ENCODE data around the gene SLIT3.

Gene SLIT3

DNA sequence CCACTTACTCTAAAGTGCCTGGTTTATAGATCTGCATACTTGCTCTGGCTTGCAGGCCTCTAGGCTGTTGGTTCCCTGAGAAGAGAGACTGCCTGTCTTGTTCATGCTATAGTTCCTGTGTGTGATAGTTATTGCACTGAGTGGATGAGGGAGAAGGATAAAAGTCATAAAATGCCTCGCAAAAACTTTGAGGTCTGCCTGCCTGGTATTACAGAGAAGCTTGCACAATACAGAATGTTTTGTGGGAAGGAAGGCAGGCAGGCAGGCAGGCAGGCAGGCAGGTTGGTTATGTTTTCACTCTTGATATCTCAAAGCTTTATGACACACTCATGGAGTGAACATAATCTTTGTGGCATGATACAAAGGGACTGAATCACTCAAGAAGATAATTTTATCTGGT, 287.1 kb downstream of the SLIT3 start:
- H3K4me3 Mint-ChIP-seq: no peak overlapping the region
- DNase-seq (ENCODE audit: low spot score): no peak
- H3K4me1 Mint-ChIP-seq (ENCODE audit: low read depth): no peaks in the 10 kb centered on the region
- H3K27me3 Mint-ChIP-seq (ENCODE audit: low read depth): peaks cover 8% of the 10 kb centered on the region
- no peak overlapping the region for H3K27ac Mint-ChIP-seq
- H3K36me3 Mint-ChIP-seq (ENCODE audit: low read depth): no peaks in the 10 kb centered on the region
- no peaks in the 10 kb centered on the region for H3K9me3 Mint-ChIP-seq

DNA sequence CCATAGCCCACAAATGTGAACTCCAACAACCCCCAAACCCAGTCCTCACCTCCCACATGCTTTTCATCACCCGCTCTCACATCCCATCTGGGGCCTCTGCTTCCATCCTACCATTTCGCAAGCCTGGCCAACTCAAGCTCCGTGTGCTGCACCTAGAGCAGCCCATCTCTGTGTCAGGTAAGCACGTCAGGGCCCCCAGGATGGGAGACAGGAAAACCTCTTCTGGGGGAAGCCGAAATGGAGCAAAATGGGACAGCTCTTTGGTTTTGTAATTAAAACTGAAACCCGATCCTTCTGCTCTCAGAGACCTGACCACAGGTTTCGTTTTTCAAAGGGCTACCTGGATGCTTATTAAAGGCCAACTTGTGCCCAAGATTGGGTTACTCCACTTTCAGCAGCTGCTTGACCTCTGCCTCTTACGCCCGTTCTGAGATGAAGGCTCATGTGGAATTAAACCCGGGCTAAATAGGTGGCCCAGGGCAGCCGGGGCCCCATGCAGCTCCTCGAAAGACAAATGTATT, 287.7 kb downstream of the SLIT3 start:
- H3K4me3 Mint-ChIP-seq: no peak overlapping the region
- H3K9me3 Mint-ChIP-seq: no peaks in the 10 kb centered on the region
- no peaks in the 10 kb centered on the region for H3K36me3 Mint-ChIP-seq (ENCODE audit: low read depth)
- no peak overlapping the region for H3K27ac Mint-ChIP-seq
- no peak for DNase-seq (ENCODE audit: low spot score)
- H3K27me3 Mint-ChIP-seq (ENCODE audit: low read depth): peaks cover 7% of the 10 kb centered on the region
- H3K4me1 Mint-ChIP-seq (ENCODE audit: low read depth): no peaks in the 10 kb centered on the region

DNA sequence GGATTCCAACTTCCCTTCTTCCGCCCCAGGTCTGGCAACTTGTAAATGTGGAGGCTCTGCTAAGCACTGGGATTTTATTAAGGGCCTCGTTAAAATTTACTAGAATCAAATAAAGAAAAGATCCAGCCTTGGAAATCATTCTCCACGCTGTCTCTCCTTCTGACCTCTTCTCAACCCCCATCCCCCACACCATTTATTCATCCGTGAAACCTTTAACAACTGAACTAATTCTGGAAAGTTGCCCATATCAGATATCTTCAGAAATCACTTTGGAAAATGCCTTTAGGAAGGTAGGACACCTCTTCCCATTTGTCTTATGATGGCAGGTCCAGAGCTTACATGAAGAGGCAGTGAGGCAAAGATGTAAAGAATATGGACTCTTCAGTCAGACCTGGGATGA, 288.5 kb downstream of the SLIT3 start:
- Mint-ChIP-seq H3K27me3 (ENCODE audit: low read depth) (peaks cover 12% of the 10 kb centered on the region), H3K4me1 (ENCODE audit: low read depth) (no peaks in the 10 kb centered on the region), H3K27ac (no peak overlapping the region), H3K9me3 (no peaks in the 10 kb centered on the region), H3K4me3 (no peak overlapping the region), H3K36me3 (ENCODE audit: low read depth) (no peaks in the 10 kb centered on the region)
- DNase-seq (ENCODE audit: low spot score): no peak

DNA sequence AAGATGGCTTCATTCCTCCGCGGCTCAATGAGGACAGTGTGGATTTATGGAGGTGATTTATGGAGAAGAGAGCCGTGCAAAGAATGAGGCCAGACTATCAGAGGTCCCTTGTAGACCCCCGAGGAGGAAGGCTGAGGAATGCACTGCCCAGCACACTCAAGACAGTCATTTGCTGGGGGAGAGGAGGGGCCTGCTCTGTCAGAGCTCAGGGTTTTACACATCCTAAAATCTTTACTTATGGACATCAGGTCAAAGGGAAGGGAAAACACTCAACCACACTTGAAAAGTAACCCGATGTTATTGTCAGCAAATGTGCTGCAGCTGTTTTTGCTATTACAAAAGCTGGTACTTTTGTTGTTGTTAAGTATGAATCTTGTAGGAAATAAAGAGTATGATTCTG, 289.5 kb downstream of the SLIT3 start:
- Mint-ChIP-seq H3K36me3 (ENCODE audit: low read depth) (no peaks in the 10 kb centered on the region), H3K27me3 (ENCODE audit: low read depth) (peaks cover 12% of the 10 kb centered on the region), H3K4me3 (no peak overlapping the region), H3K9me3 (no peaks in the 10 kb centered on the region), H3K4me1 (ENCODE audit: low read depth) (no peaks in the 10 kb centered on the region), H3K27ac (no peak overlapping the region)
- no peak for DNase-seq (ENCODE audit: low spot score)

DNA sequence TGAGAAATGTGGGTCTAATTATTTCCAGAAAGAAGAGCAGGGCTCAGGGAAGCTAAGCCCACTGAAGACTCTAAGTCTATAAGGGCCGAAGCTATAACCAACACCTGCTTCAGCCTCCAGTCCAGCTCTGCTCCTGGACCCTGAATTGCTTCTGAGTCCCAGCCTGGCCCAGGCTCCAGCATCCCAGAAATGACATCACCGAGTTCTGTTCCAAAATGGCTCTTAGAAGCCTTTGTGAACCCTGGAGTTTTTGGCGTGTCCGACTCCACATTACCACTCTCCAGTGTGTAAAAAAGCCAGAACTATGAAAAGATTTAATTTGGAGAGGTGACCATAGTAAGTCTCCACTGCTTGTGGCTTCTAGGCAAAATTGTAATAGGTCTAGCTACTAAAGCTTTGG, 289.9 kb downstream of the SLIT3 start:
- H3K9me3 Mint-ChIP-seq: no peaks in the 10 kb centered on the region
- DNase-seq (ENCODE audit: low spot score): no peak
- H3K36me3 Mint-ChIP-seq (ENCODE audit: low read depth): no peaks in the 10 kb centered on the region
- H3K27me3 Mint-ChIP-seq (ENCODE audit: low read depth): peaks cover 12% of the 10 kb centered on the region
- no peak overlapping the region for H3K27ac Mint-ChIP-seq
- no peak overlapping the region for H3K4me3 Mint-ChIP-seq
- no peaks in the 10 kb centered on the region for H3K4me1 Mint-ChIP-seq (ENCODE audit: low read depth)

DNA sequence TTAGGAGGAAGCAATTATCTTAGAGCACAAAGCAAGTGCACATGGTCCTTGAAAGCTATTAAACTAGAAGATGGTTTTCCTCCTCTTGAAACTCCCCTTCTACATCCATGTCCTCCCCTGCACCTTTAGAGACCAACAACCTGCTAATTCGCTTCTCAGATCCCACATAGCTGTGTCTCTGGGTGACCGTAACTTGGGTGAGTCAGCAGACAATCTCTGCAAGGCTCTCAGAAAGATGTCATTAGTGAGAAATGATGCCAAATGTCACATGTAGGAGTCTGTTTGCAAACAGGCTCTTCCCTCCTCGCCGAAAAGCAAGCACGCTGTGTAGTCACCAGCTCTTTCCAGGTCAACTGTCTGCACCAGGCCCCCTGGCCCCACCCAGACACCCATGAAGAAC, 291.8 kb downstream of the SLIT3 start:
- H3K4me1 Mint-ChIP-seq (ENCODE audit: low read depth): no peaks in the 10 kb centered on the region
- no peak for DNase-seq (ENCODE audit: low spot score)
- no peaks in the 10 kb centered on the region for H3K36me3 Mint-ChIP-seq (ENCODE audit: low read depth)
- H3K27me3 Mint-ChIP-seq (ENCODE audit: low read depth): peaks cover 12% of the 10 kb centered on the region
- H3K9me3 Mint-ChIP-seq: no peaks in the 10 kb centered on the region
- H3K27ac Mint-ChIP-seq: no peak overlapping the region
- H3K4me3 Mint-ChIP-seq: no peak overlapping the region

DNA sequence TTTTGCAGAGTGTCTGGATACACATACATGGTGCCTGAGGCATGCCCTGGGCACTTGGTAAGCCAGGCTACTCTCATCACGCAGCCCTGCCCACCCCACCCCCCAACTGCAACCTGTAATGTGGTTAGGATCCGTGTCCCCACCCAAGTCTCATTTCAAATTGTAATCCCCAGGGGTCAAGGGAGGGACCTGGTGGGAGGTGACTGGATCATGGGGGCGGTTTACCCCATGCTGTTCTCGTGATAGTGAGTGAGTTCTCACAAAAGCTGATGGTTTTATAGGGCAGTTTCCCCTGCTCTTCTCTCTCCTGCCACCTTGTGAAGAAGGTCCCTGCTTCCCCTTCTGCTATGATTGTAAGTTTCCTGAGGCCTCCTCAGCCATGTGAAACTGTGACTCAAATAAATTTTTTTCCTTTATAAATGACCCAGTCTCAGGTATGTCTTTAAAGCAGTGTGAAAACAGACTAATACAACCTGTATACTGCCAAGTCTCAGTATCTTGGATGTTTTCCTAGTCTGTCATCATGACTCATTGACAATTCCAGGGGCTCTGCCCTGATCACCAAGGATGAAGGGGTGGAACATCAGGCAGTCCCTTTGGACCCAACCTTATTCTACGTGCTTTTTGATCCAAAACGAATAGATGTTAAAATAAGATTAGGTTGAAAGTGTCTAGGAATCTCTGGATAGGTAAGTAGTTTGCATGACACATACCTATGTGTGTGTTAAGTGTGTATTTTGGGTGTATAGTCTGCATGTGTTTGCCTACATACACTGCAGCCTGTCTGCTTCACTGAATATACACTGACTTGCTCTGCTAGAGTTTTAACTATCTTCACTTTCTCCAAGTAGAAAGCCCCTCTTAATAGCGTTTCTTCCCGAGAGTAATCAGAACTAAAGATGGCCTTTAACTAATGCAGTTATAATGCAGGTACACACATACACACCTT, 293.8 kb downstream of the SLIT3 start:
- no peaks in the 10 kb centered on the region for H3K9me3 Mint-ChIP-seq
- no peak for DNase-seq (ENCODE audit: low spot score)
- H3K27me3 Mint-ChIP-seq (ENCODE audit: low read depth): peaks cover 22% of the 10 kb centered on the region
- no peaks in the 10 kb centered on the region for H3K4me1 Mint-ChIP-seq (ENCODE audit: low read depth)
- H3K36me3 Mint-ChIP-seq (ENCODE audit: low read depth): no peaks in the 10 kb centered on the region
- no peak overlapping the region for H3K27ac Mint-ChIP-seq
- H3K4me3 Mint-ChIP-seq: no peak overlapping the region

DNA sequence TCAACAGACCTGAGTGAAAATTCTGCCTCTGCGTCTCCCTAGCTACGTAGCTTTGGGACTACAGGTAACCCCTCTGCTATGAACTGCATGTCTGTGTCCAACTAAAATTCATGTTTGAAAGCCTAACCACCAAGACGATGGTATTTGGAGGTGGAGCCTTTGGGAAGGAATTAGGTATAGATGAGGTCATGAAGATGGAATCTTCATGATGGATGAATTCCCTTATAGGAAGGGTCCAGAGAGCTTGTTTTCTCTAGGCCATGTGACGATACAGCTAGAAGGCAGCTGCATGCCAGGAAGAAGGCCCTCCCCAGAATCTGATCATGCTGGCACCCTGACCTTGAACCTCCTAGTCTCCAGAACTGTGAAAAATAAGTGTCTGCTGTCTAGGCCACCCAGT, 296.4 kb downstream of the SLIT3 start:
- H3K36me3 Mint-ChIP-seq (ENCODE audit: low read depth): no peaks in the 10 kb centered on the region
- no peak overlapping the region for H3K4me3 Mint-ChIP-seq
- H3K27me3 Mint-ChIP-seq (ENCODE audit: low read depth): peaks cover 24% of the 10 kb centered on the region
- DNase-seq (ENCODE audit: low spot score): no peak
- H3K4me1 Mint-ChIP-seq (ENCODE audit: low read depth): no peaks in the 10 kb centered on the region
- no peaks in the 10 kb centered on the region for H3K9me3 Mint-ChIP-seq
- no peak overlapping the region for H3K27ac Mint-ChIP-seq

DNA sequence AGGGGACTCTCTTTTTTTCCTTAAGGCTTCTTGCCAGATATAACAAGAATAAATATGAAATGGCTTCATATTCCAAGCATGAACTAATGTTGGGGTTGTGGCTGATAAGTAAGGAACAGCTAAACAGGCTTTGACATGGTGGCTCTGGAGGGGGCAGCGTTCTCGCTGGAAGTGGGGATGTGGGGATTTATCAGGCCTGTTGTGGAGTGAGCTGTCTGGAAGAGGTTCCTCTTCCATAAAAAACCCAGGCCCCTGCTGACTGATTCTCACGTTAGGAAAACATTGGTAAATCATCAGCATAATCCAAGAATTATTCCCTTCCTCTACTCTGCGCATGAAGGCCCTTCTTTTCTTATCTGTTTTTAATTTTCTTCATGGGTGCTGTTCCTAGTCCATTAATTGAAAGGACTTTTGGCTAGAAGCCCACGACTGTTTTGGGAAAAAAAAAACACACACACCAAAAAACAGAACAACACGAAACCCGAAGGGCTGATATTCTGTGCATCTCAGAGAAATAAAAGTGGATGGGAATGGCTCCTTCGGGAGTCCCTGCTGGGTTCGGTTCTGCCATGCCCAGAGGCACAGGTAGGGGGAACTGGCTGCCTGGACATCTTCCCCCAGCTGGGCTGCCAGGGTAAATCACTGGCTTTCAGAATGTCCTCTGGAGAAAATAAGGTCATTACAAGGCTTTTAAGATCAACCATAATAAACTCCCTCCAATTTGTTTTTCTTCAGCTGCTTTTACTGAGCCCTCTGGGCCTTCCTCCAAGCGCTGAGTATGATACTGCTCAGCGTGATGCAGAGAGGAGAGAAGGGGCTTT, 297.0 kb downstream of the SLIT3 start:
- no peaks in the 10 kb centered on the region for H3K9me3 Mint-ChIP-seq
- H3K4me3 Mint-ChIP-seq: no peak overlapping the region
- no peaks in the 10 kb centered on the region for H3K4me1 Mint-ChIP-seq (ENCODE audit: low read depth)
- H3K27me3 Mint-ChIP-seq (ENCODE audit: low read depth): peaks cover 24% of the 10 kb centered on the region
- H3K27ac Mint-ChIP-seq: no peak overlapping the region
- no peaks in the 10 kb centered on the region for H3K36me3 Mint-ChIP-seq (ENCODE audit: low read depth)
- no peak for DNase-seq (ENCODE audit: low spot score)

DNA sequence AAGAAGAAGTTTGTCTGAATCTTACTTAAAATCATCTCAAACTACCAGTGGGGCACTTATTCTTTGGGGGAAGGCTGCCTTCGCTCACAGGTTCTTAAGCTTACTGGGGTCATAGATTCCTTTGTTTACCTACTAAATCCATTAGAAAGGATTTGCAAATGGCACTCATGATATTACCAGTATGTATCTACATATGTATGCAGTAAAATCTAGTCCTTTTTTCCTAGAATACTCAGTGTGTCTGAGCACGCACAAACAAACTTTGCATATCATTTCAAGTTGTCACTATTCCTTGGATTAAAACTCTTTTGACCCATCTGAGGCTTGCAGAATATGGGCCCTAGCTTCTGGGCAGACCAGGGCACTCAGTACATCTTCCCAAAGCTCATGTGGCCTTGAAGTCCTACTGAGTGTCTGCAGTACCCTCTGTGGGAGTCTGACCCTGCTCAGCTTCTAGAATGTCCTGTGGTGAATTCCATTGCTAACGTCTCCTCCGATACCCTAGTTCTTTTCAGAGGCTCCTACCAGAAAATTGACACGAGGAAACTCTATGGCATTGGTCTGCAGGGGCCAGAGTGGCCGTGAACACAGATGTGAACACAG, 297.9 kb downstream of the SLIT3 start:
- DNase-seq (ENCODE audit: low spot score): no peak
- Mint-ChIP-seq H3K4me3 (no peak overlapping the region), H3K27ac (no peak overlapping the region), H3K4me1 (ENCODE audit: low read depth) (no peaks in the 10 kb centered on the region), H3K9me3 (no peaks in the 10 kb centered on the region), H3K27me3 (ENCODE audit: low read depth) (peaks cover 20% of the 10 kb centered on the region), H3K36me3 (ENCODE audit: low read depth) (no peaks in the 10 kb centered on the region)

DNA sequence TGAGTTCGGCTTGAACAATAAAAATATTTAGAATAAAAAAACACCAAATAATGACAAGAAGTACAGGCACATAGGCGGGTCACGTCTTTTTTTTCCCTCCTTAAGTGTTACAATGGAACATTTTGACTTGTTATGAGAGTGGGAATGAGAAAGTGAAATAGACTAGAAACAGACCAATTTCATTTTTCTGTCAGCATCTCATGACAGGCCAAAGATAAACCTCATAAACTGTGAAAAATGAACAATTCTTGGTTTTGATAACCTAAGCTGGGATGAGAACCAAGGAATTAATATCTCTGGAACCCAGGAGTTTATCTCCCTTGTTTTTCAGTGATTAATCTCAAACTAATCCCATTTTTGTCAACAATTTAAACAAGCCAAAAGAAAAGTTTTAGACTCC, 299.5 kb downstream of the SLIT3 start:
- Mint-ChIP-seq H3K27me3 (ENCODE audit: low read depth) (peaks cover 20% of the 10 kb centered on the region), H3K4me1 (ENCODE audit: low read depth) (no peaks in the 10 kb centered on the region), H3K27ac (no peak overlapping the region), H3K9me3 (no peaks in the 10 kb centered on the region), H3K36me3 (ENCODE audit: low read depth) (no peaks in the 10 kb centered on the region), H3K4me3 (no peak overlapping the region)
- no peak for DNase-seq (ENCODE audit: low spot score)

DNA sequence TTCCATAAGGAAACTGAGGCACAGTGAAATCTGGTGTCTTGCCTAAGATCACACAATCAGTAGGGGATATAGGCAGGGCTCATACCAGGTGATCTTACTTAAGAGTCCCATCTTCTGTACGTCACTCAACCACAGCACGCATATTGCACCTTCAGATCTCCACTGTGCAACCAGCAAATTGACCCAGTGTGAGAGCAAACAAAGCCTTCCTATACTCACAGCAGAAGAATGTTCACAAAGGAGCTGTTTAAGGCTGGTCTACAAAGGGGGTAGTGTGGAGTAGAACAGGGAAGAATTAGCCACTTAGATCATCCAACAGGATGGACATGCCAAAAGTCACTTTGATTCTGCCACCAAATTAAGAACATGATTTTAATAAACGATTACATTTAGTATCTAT, 305.9 kb downstream of the SLIT3 start:
- no peaks in the 10 kb centered on the region for H3K9me3 Mint-ChIP-seq
- DNase-seq (ENCODE audit: low spot score): no peak
- no peaks in the 10 kb centered on the region for H3K4me1 Mint-ChIP-seq (ENCODE audit: low read depth)
- H3K36me3 Mint-ChIP-seq (ENCODE audit: low read depth): no peaks in the 10 kb centered on the region
- no peak overlapping the region for H3K27ac Mint-ChIP-seq
- no peak overlapping the region for H3K4me3 Mint-ChIP-seq
- peaks cover 4% of the 10 kb centered on the region for H3K27me3 Mint-ChIP-seq (ENCODE audit: low read depth)

DNA sequence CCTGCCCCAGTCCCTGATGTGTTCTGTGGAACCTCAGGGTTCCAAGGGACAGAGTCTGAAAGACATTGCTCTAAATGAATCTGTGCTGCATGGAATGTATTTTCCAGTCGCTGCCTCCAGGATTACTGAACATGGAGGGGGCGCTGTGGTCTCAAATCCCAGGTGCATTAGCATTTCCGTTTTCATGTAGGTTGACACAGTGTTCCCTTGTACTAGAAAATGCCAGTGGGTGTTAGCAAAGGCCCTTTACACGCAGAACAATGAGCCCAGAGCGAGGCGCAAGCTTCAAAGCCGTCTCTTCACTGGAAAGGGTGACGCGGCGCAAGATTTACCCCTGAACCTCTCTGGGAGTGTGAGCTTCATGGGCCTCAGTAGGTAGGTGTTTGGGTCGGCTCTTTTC, 308.3 kb downstream of the SLIT3 start:
- H3K4me1 Mint-ChIP-seq (ENCODE audit: low read depth): no peaks in the 10 kb centered on the region

DNA sequence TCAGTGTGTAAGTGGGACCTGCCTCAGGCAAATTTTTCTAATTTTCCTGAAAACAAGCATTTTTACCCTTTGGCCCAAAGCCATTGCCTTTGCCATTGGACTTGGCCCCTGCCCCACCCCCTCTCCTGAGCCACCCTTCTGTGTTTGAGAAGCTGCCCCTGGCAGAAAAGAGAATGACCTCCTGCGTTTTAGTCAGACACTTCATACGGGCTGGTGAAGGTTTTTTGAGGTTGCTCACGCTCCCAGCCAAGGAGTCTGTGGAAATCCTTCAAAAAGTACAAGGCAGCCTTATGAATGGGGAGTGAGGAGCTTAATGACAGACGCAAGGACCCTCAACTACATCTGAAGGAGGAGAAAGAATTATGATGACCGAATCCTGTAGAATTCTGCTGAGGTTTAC, 308.9 kb downstream of the SLIT3 start:
- H3K9me3 Mint-ChIP-seq: no peaks in the 10 kb centered on the region
- peaks cover 7% of the 10 kb centered on the region for H3K27me3 Mint-ChIP-seq (ENCODE audit: low read depth)
- DNase-seq (ENCODE audit: low spot score): no peak
- H3K36me3 Mint-ChIP-seq (ENCODE audit: low read depth): no peaks in the 10 kb centered on the region
- H3K4me1 Mint-ChIP-seq (ENCODE audit: low read depth): no peaks in the 10 kb centered on the region
- no peak overlapping the region for H3K4me3 Mint-ChIP-seq
- no peak overlapping the region for H3K27ac Mint-ChIP-seq

More for the DNA sequence above, 308.3 kb downstream of the SLIT3 start:
- DNase-seq (ENCODE audit: low spot score): no peak
- peaks cover 7% of the 10 kb centered on the region for H3K27me3 Mint-ChIP-seq (ENCODE audit: low read depth)
- H3K9me3 Mint-ChIP-seq: no peaks in the 10 kb centered on the region
- no peaks in the 10 kb centered on the region for H3K36me3 Mint-ChIP-seq (ENCODE audit: low read depth)
- H3K4me3 Mint-ChIP-seq: no peak overlapping the region
- H3K27ac Mint-ChIP-seq: no peak overlapping the region

All from T-helper 2 cell treated with Interferon-gamma antibody and Interleukin-4, amounts not matched to agents 5 μg/mL and 100 μg/mL, for 36 hours (primary cell).